ENCODE results near the gene ATP6V0A4.

- no peak for TF ChIP-seq NR2C2 (CRISPR knock-in tag; IDR thresholded peaks at IDR 0.05)
- TF ChIP-seq CTCF (IDR thresholded peaks at IDR 0.05) = no peak
- no peak for TF ChIP-seq ATF2 (CRISPR knock-in tag; IDR thresholded peaks at IDR 0.05; ENCODE audit: borderline replicate concordance, low read depth)
- no peak for TF ChIP-seq NFATC4 (CRISPR knock-in tag; IDR thresholded peaks at IDR 0.05)
Measured at GRCh38 chr7:138745189-138745588, 52.8 kb downstream of the ATP6V0A4 start.
